ENCODE results near the gene COPZ2. TPM values are rescaled to one million over a fixed set of nuclear protein-coding genes. Genes with fewer than 3 reads are reported as not detected.
A peak's percentile ranks its signal among the peaks of the same experiment; 100 is the strongest.

Gene COPZ2
- total and polyA plus RNA-seq, 11 donors = 13.2 to 64.3 (median 48.2) TPM

- Histone ChIP-seq H3K4me1 (peaks cover 15 to 96% (median 75%) of the 10 kb centered on the region in 12 donors), H3K27ac (peak overlapping the region in 8 of 12 donors; percentile 47 to 100 (median 98)), H3K36me3 (peaks cover 3 to 77% (median 62%) of the 10 kb centered on the region in 9 donors), H3K9me3 (no peaks in the 10 kb centered on the region), H3K27me3 (no peaks in the 10 kb centered on the region), H3K4me3 (peak overlapping the region in 4 of 12 donors; percentile 86 to 96 (median 90))
- WGBS, 4 donors = 61 to 79% (median 75%) methylated on average over 5 of the region's 5 CpGs
- DNase-seq (no peak), ATAC-seq (no peak)
- TF ChIP-seq POLR2A (IDR thresholded peaks at IDR 0.05) = no peak
- TF ChIP-seq, protein P1, sequence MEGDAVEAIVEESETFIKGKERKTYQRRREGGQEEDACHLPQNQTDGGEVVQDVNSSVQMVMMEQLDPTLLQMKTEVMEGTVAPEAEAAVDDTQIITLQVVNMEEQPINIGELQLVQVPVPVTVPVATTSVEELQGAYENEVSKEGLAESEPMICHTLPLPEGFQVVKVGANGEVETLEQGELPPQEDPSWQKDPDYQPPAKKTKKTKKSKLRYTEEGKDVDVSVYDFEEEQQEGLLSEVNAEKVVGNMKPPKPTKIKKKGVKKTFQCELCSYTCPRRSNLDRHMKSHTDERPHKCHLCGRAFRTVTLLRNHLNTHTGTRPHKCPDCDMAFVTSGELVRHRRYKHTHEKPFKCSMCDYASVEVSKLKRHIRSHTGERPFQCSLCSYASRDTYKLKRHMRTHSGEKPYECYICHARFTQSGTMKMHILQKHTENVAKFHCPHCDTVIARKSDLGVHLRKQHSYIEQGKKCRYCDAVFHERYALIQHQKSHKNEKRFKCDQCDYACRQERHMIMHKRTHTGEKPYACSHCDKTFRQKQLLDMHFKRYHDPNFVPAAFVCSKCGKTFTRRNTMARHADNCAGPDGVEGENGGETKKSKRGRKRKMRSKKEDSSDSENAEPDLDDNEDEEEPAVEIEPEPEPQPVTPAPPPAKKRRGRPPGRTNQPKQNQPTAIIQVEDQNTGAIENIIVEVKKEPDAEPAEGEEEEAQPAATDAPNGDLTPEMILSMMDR (IDR thresholded peaks at IDR 0.05) = no peak
- intact Hi-C loops (cut with DNase I) = no loop called here
Observed at GRCh38 chr17:48055531-48056245, 18.1 kb upstream of the COPZ2 start.

DNA sequence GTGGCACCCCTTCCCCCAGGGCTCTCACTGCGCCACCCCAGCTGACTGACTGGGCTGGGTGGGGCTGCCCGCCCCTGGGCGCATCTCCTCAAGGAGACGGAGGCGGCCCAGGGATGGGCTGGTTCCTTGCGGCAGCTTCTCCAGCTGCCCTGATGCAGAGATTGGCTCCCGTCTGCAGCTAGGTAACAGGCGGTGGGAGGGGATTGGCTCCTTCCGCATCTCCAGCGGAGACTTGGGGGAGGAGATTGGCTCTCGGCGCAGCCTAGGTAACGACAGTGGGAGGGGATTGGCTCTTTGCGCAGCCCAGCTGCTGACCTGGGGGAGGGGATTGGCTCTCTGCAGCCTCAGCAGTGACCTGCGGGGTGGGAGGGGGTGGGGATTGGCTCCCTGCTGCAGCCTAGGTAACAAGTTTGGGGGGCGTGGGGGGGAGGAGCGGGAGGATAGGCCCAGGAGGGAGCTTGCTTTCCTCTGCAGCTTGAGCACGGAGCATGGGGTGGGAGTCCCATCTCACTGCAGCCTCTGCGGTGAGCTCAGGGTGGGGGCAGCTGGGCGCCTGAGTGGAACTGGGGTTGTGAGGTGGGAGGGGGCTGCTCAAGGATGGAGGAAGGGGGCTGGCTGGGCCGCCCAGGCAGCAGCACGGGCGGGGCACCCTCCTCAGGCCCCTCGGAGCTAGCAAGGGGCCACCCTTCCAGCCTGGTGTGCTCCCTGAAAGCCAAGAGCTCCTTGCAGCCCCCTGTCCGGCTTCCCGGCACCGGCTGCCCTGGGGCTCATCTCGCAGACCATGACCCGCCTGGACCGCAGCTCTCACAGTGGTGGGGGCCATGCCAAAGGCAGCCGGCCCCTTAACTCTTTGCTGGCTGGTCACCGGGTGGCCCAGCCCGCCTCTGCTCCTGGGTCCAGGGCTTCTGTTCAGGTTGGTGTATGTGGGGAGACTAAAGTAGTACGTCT lies 16.9 kb upstream of the COPZ2 start:
- intact Hi-C loops (cut with DNase I) = no loop called here

GRCh38 chr17:48053758-48054237 lies 16.2 kb upstream of the COPZ2 start:
- H3K4me3 ChIP-seq = peak overlapping the region in 11 of 12 donors; percentile 20 to 96 (median 86)
- WGBS, 4 donors = 7 to 19% (median 13%) methylated on average over 6 of the region's 6 CpGs
- H3K27ac ChIP-seq = peak overlapping the region; percentile 96 to 100 (median 99)
- no peak for TF ChIP-seq POLR2A (IDR thresholded peaks at IDR 0.05)
- TF ChIP-seq, protein P1 (IDR thresholded peaks at IDR 0.05) = no peak
- no peaks in the 10 kb centered on the region for H3K9me3 ChIP-seq
- H3K27me3 ChIP-seq = no peaks in the 10 kb centered on the region
- no peak for ATAC-seq
- peaks cover 12 to 96% (median 76%) of the 10 kb centered on the region in 12 donors for H3K4me1 ChIP-seq
- H3K36me3 ChIP-seq = peaks cover 0 to 61% (median 43%) of the 10 kb centered on the region in 9 donors
- no peak for DNase-seq
- intact Hi-C loops (cut with DNase I) = loop anchor here in 1 of 10 donors (1.0 kb wide), 1 partner anchor 48 kb away; the partner anchor contains the start of gene CBX1

More for the DNA sequence above, 16.9 kb upstream of the COPZ2 start:
- Histone ChIP-seq H3K27ac (peak overlapping the region; percentile 96 to 100 (median 99)), H3K9me3 (no peaks in the 10 kb centered on the region), H3K4me1 (peaks cover 12 to 97% (median 77%) of the 10 kb centered on the region in 12 donors), H3K36me3 (peaks cover 3 to 68% (median 50%) of the 10 kb centered on the region in 9 donors), H3K27me3 (no peaks in the 10 kb centered on the region), H3K4me3 (peak overlapping the region in 11 of 12 donors; percentile 20 to 96 (median 86))
- 24 to 36% (median 28%) methylated on average over 20 to 34 of the region's 34 CpGs for WGBS, 4 donors
- TF ChIP-seq, protein P1 (IDR thresholded peaks at IDR 0.05) = no peak
- peak; percentile 39 to 55 for TF ChIP-seq POLR2A (IDR thresholded peaks at IDR 0.05)
- peak; percentile 32 to 68 (median 60) for ATAC-seq
- DNase-seq = peak; percentile 74 to 88 (median 82)
